ENCODE data around the gene CAMK2G.

CAMK2G gene

GRCh38 chr10:73876157-73876556 is 1.8 kb upstream of the CAMK2G start:
- H3K4me3 ChIP-seq (ENCODE audit: low read depth, low read length): no peak overlapping the region
- TF ChIP-seq CTCF (IDR thresholded peaks at IDR 0.05; ENCODE audit: low read depth, low read length, missing control alignments): no peak
- in situ Hi-C loops (cut with HindIII; ENCODE audit: low sequenced_read_pairs): loop anchor here (25.0 kb wide), 2 partner anchors 236 to 336 kb away; no protein-coding TSS in a partner anchor
- no peak for DNase-seq (ENCODE audit: low read depth)

GRCh38 chr10:73875139-73875475 is 752 bp upstream of the CAMK2G start:
- peak overlapping the region; percentile 48 for H3K4me3 ChIP-seq (ENCODE audit: low read depth, low read length)
- TF ChIP-seq CTCF (IDR thresholded peaks at IDR 0.05; ENCODE audit: low read depth, low read length, missing control alignments): no peak
- DNase-seq (ENCODE audit: low read depth): no peak
- in situ Hi-C loops (cut with HindIII; ENCODE audit: low sequenced_read_pairs): loop anchor here (25.0 kb wide), 2 partner anchors 237 to 337 kb away; no protein-coding TSS in a partner anchor

GRCh38 chr10:73873838-73874215 is 528 bp downstream of the CAMK2G start:
- H3K4me3 ChIP-seq (ENCODE audit: low read depth, low read length): peak overlapping the region; percentile 54
- no peak for TF ChIP-seq CTCF (IDR thresholded peaks at IDR 0.05; ENCODE audit: low read depth, low read length, missing control alignments)
- in situ Hi-C loops (cut with HindIII; ENCODE audit: low sequenced_read_pairs): no loop called here
- DNase-seq (ENCODE audit: low read depth): no peak

- no peak for TF ChIP-seq CTCF (IDR thresholded peaks at IDR 0.05; ENCODE audit: low read depth, low read length, missing control alignments)
- no peak for DNase-seq (ENCODE audit: low read depth)
- H3K4me3 ChIP-seq (ENCODE audit: low read depth, low read length): peak overlapping the region; percentile 54
- in situ Hi-C loops (cut with HindIII; ENCODE audit: low sequenced_read_pairs): no loop called here
These were observed 1.1 kb downstream of the CAMK2G start for GRCh38 chr10:73873142-73873837.

GRCh38 chr10:73872190-73872710 is 2.1 kb downstream of the CAMK2G start:
- in situ Hi-C loops (cut with HindIII; ENCODE audit: low sequenced_read_pairs): no loop called here

More at GRCh38 chr10:73872190-73872710, 2.1 kb downstream of the CAMK2G start:
- TF ChIP-seq CTCF (IDR thresholded peaks at IDR 0.05; ENCODE audit: low read depth, low read length, missing control alignments): peak; percentile 22
- no peak overlapping the region for H3K4me3 ChIP-seq (ENCODE audit: low read depth, low read length)
- DNase-seq (ENCODE audit: low read depth): no peak
